ENCODE data around the gene ASB2. TPM values are rescaled to one million over a fixed set of nuclear protein-coding genes. Genes with fewer than 3 reads are reported as not detected.

Gene ASB2
- polyA plus RNA-seq, 1 experiment = 1.6 TPM

GRCh38 chr14:94018308-94018707 lies 41.9 kb upstream of the ASB2 start:
- no peaks in the 10 kb centered on the region for H3K9me3 ChIP-seq (ENCODE audit: control insufficient read depth, insufficient read depth, low read length)
- CTCF ChIA-PET = interaction anchor here (1.4 kb wide), 1 partner anchor 17 kb away, joined by 6 read pairs; no protein-coding TSS in a partner anchor
- peaks cover 38% of the 10 kb centered on the region for H3K27me3 ChIP-seq (ENCODE audit: control insufficient read depth, insufficient read depth, low read length)
- POLR2A ChIA-PET = no interaction called here
- TF ChIP-seq, protein P1, sequence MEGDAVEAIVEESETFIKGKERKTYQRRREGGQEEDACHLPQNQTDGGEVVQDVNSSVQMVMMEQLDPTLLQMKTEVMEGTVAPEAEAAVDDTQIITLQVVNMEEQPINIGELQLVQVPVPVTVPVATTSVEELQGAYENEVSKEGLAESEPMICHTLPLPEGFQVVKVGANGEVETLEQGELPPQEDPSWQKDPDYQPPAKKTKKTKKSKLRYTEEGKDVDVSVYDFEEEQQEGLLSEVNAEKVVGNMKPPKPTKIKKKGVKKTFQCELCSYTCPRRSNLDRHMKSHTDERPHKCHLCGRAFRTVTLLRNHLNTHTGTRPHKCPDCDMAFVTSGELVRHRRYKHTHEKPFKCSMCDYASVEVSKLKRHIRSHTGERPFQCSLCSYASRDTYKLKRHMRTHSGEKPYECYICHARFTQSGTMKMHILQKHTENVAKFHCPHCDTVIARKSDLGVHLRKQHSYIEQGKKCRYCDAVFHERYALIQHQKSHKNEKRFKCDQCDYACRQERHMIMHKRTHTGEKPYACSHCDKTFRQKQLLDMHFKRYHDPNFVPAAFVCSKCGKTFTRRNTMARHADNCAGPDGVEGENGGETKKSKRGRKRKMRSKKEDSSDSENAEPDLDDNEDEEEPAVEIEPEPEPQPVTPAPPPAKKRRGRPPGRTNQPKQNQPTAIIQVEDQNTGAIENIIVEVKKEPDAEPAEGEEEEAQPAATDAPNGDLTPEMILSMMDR (IDR thresholded peaks at IDR 0.05; ENCODE audit: low read depth, low read length) = no peak
- H3K4me3 ChIP-seq (ENCODE audit: low read depth, low read length) = no peak overlapping the region
- DNase-seq (ENCODE audit: low read depth, low spot score) = no peak
- H3K27ac ChIP-seq (ENCODE audit: low read depth, low read length) = no peak overlapping the region

DNA sequence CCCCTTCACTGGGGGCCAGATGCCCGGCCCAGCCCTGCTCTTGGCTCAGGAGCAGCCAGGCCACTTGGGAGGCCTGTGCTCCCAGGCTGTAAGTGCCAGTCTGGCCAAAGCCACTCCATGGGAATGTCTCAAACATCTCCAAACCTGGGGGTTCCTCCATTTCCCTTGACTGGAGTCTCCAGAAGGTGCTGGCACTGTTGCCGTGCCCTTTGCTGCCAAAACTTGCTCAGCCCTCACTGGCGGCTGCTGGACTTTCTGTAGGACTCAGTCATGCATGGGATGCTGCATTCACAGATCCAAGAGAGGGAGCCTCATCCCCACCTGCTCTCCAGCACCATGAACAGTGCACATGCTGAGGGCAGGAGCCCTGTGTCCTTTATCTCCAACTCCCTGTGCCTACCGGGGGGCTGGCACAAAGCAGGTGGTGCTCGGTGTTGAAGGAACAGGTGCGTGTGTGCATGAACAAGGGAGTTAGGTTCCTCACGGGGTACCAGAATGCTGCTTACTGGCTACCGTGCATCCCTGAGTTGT lies 40.1 kb upstream of the ASB2 start:
- H3K27me3 ChIP-seq (ENCODE audit: control insufficient read depth, insufficient read depth, low read length) = peaks cover 41% of the 10 kb centered on the region
- POLR2A ChIA-PET = no interaction called here
- H3K9me3 ChIP-seq (ENCODE audit: control insufficient read depth, insufficient read depth, low read length) = no peaks in the 10 kb centered on the region
- DNase-seq (ENCODE audit: low read depth, low spot score) = no peak
- H3K27ac ChIP-seq (ENCODE audit: low read depth, low read length) = no peak overlapping the region
- CTCF ChIA-PET = interaction anchor here (1.3 to 1.4 kb wide), 2 partner anchors 17 to 120 kb away, joined by 4 read pairs; no protein-coding TSS in a partner anchor
- TF ChIP-seq, protein P1 (IDR thresholded peaks at IDR 0.05; ENCODE audit: low read depth, low read length) = no peak
- H3K4me3 ChIP-seq (ENCODE audit: low read depth, low read length) = no peak overlapping the region

- ChIA-PET CTCF (interaction anchor here (0.7 to 1.9 kb wide), 4 partner anchors 12 to 121 kb away, joined by 3 to 4 read pairs (median 4); no protein-coding TSS in a partner anchor), POLR2A (no interaction called here)
- DNase-seq (ENCODE audit: low read depth, low spot score) = no peak
- TF ChIP-seq, protein P1 (IDR thresholded peaks at IDR 0.05; ENCODE audit: low read depth, low read length) = peak; percentile 29
- H3K4me3 ChIP-seq (ENCODE audit: low read depth, low read length) = no peak overlapping the region
- no peak overlapping the region for H3K27ac ChIP-seq (ENCODE audit: low read depth, low read length)
- H3K9me3 ChIP-seq (ENCODE audit: control insufficient read depth, insufficient read depth, low read length) = no peaks in the 10 kb centered on the region
- H3K27me3 ChIP-seq (ENCODE audit: control insufficient read depth, insufficient read depth, low read length) = peaks cover 51% of the 10 kb centered on the region
Measured at GRCh38 chr14:94015223-94015622, 38.9 kb upstream of the ASB2 start.

GRCh38 chr14:94014382-94014781 lies 38.0 kb upstream of the ASB2 start:
- Histone ChIP-seq H3K27ac (ENCODE audit: low read depth, low read length) (no peak overlapping the region), H3K4me3 (ENCODE audit: low read depth, low read length) (no peak overlapping the region), H3K9me3 (ENCODE audit: control insufficient read depth, insufficient read depth, low read length) (no peaks in the 10 kb centered on the region), H3K27me3 (ENCODE audit: control insufficient read depth, insufficient read depth, low read length) (peaks cover 49% of the 10 kb centered on the region)
- no peak for DNase-seq (ENCODE audit: low read depth, low spot score)
- ChIA-PET CTCF (interaction anchor here (0.7 to 2.0 kb wide), 5 partner anchors 22 to 166 kb away, joined by 3 to 9 read pairs (median 4); no protein-coding TSS in a partner anchor), POLR2A (no interaction called here)
- TF ChIP-seq, protein P1 (IDR thresholded peaks at IDR 0.05; ENCODE audit: low read depth, low read length) = no peak

GRCh38 chr14:94011795-94012194 lies 35.4 kb upstream of the ASB2 start:
- DNase-seq (ENCODE audit: low read depth, low spot score) = no peak
- POLR2A ChIA-PET = no interaction called here
- Histone ChIP-seq H3K9me3 (ENCODE audit: control insufficient read depth, insufficient read depth, low read length) (no peaks in the 10 kb centered on the region), H3K27ac (ENCODE audit: low read depth, low read length) (no peak overlapping the region), H3K27me3 (ENCODE audit: control insufficient read depth, insufficient read depth, low read length) (peaks cover 49% of the 10 kb centered on the region), H3K4me3 (ENCODE audit: low read depth, low read length) (no peak overlapping the region)
- TF ChIP-seq, protein P1 (IDR thresholded peaks at IDR 0.05; ENCODE audit: low read depth, low read length) = no peak
- CTCF ChIA-PET = interaction anchor here (0.7 to 1.7 kb wide), 7 partner anchors 9 to 121 kb away, joined by 3 to 6 read pairs (median 4); no protein-coding TSS in a partner anchor

All from AG04450 (cell line).